HG03442 (cell line): ENCODE measurements around the gene ANXA2.

Source experiments
- ATAC-seq: cut with Tn5 transposase; IDR thresholded peaks from one replicate; pipeline ENCODE4 v1.9.1; 2021; ENCODE audit warnings: mild to moderate bottlenecking, moderate library complexity; ENCODE audit not compliant: unreplicated experiment

ANXA2 gene

GRCh38 chr15:60390871-60391501 is 6.8 kb downstream of the ANXA2 start:
- no peak for ATAC-seq

- ATAC-seq = no peak
Observed at GRCh38 chr15:60390231-60390630, 7.6 kb downstream of the ANXA2 start.

- peak; percentile 78 for ATAC-seq
Observed at GRCh38 chr15:60389261-60390077, 8.3 kb downstream of the ANXA2 start.

GRCh38 chr15:60387321-60387720 is 10.5 kb downstream of the ANXA2 start:
- no peak for ATAC-seq

GRCh38 chr15:60386615-60387014 is 11.2 kb downstream of the ANXA2 start:
- no peak for ATAC-seq

- no peak for ATAC-seq
Observed at GRCh38 chr15:60385620-60386552, 11.9 kb downstream of the ANXA2 start.

GRCh38 chr15:60384526-60385126 is 13.2 kb downstream of the ANXA2 start:
- no peak for ATAC-seq

GRCh38 chr15:60384053-60384452 is 13.7 kb downstream of the ANXA2 start:
- ATAC-seq = no peak

GRCh38 chr15:60382773-60383674 is 14.8 kb downstream of the ANXA2 start:
- no peak for ATAC-seq

- no peak for ATAC-seq
Observed at GRCh38 chr15:60381148-60381788, 16.5 kb downstream of the ANXA2 start.

- no peak for ATAC-seq
Observed at GRCh38 chr15:60379525-60380274, 18.1 kb downstream of the ANXA2 start.

GRCh38 chr15:60379185-60379524 is 18.6 kb downstream of the ANXA2 start:
- ATAC-seq = no peak

- no peak for ATAC-seq
Observed at GRCh38 chr15:60376677-60377095, 21.1 kb downstream of the ANXA2 start.

- ATAC-seq = no peak
Observed at GRCh38 chr15:60375306-60375705, 22.5 kb downstream of the ANXA2 start.

- no peak for ATAC-seq
Observed at GRCh38 chr15:60374628-60375081, 23.1 kb downstream of the ANXA2 start.

- ATAC-seq = no peak
Observed at GRCh38 chr15:60374209-60374608, 23.6 kb downstream of the ANXA2 start.

- no peak for ATAC-seq
Observed at GRCh38 chr15:60373745-60374144, 24.0 kb downstream of the ANXA2 start.

GRCh38 chr15:60373327-60373726 is 24.5 kb downstream of the ANXA2 start:
- no peak for ATAC-seq

- no peak for ATAC-seq
Observed at GRCh38 chr15:60372756-60373155, 25.0 kb downstream of the ANXA2 start.
